CD4-positive, CD25-positive, alpha-beta regulatory T cell (primary cell): ENCODE measurements around the gene TRAK1. TPM values are rescaled to one million over a fixed set of nuclear protein-coding genes. Genes with fewer than 3 reads are reported as not detected.

Source experiments
- ATAC-seq, 2 donors: fragments of 150-1000 bp; cut with Tn5 transposase; one replicate each; pipeline ENCODE4 v1.10.0; 2021; ENCODE audit warnings: low read depth in 2 of 2, moderate number of reproducible peaks in 2 of 2, moderate library complexity in 1 of 2
- DNase-seq, 3 donors: peaks; one replicate each; pipeline versions ENCODE4 v3.0.0 to v3.0.0-alpha.2; 2012 to 2022; ENCODE audit warnings: mixed read lengths in 1 of 3
- H3K27ac ChIP-seq: one replicate; pipeline ENCODE4 v1.7.0; 2013; ENCODE audit warnings: mild to moderate bottlenecking, low read length; ENCODE audit not compliant: insufficient read depth, poor library complexity, severe bottlenecking
- H3K27me3 ChIP-seq: one replicate; pipeline ENCODE4 v1.7.0; 2013; ENCODE audit warnings: low read length; ENCODE audit not compliant: control insufficient read depth, insufficient read depth
- H3K36me3 ChIP-seq: one replicate; pipeline ENCODE4 v1.7.0; 2013; ENCODE audit warnings: mild to moderate bottlenecking, low read length, moderate library complexity; ENCODE audit not compliant: control insufficient read depth, insufficient read depth
- H3K4me1 ChIP-seq: 2 replicates; pipeline ENCODE4 v1.7.0; 2013; ENCODE audit warnings: mild to moderate bottlenecking, low read length; ENCODE audit not compliant: insufficient read depth, control insufficient read depth, poor library complexity, severe bottlenecking
- H3K4me3 ChIP-seq: one replicate; pipeline ENCODE4 v1.7.0; 2013; ENCODE audit warnings: low read depth, mild to moderate bottlenecking, low read length, moderate library complexity
- H3K9me3 ChIP-seq, 2 experiments: 1 replicate in 1 of 2; 2 replicates in 1 of 2; pipeline ENCODE4 v1.7.0; 2013; ENCODE audit warnings: low read length in 2 of 2, mild to moderate bottlenecking in 1 of 2, moderate library complexity in 1 of 2; ENCODE audit not compliant: control insufficient read depth in 2 of 2
- H3K27ac Mint-ChIP-seq, 3 donors: one replicate each; pipeline ENCODE4 v1.8.0; 2020 to 2022; ENCODE audit warnings: mild to moderate bottlenecking in 3 of 3, mixed read lengths in 3 of 3, moderate library complexity in 2 of 3
- H3K27me3 Mint-ChIP-seq: one replicate; pipeline ENCODE4 v1.8.0; 2022; ENCODE audit warnings: mild to moderate bottlenecking, mixed read lengths
- H3K36me3 Mint-ChIP-seq: one replicate; pipeline ENCODE4 v1.8.0; 2020; ENCODE audit warnings: mixed read lengths
- H3K4me1 Mint-ChIP-seq, 4 donors: one replicate each; pipeline ENCODE4 v1.8.0; 2020 to 2022; ENCODE audit warnings: mixed read lengths in 4 of 4, mild to moderate bottlenecking in 1 of 4
- H3K4me3 Mint-ChIP-seq, 4 donors: one replicate each; pipeline ENCODE4 v1.8.0; 2020 to 2022; ENCODE audit warnings: mild to moderate bottlenecking in 4 of 4, mixed read lengths in 4 of 4, moderate library complexity in 3 of 4
- H3K9me3 Mint-ChIP-seq, 7 donors: one replicate each; pipeline ENCODE4 v1.8.0; 2020 to 2022; ENCODE audit warnings: mixed read lengths in 7 of 7, mild to moderate bottlenecking in 3 of 7, moderate library complexity in 2 of 7
- polyA plus RNA-seq, 4 donors: library from polyadenylated mRNA; unstranded; fragments of 300-500 nt; fragmentation: Illumina TruSeq; gene quantifications; one replicate each; pipeline ENCODE4 v1.2.3, GENCODE V29; 2021
- total RNA-seq: library from RNA; stranded (reverse); gene quantifications from one replicate; pipeline ENCODE4 v1.2.3, GENCODE V29; 2022

Gene TRAK1
- total and polyA plus RNA-seq, 5 donors from 2014 or later: 2.6 to 23.3 (median 3.5) TPM

DNA sequence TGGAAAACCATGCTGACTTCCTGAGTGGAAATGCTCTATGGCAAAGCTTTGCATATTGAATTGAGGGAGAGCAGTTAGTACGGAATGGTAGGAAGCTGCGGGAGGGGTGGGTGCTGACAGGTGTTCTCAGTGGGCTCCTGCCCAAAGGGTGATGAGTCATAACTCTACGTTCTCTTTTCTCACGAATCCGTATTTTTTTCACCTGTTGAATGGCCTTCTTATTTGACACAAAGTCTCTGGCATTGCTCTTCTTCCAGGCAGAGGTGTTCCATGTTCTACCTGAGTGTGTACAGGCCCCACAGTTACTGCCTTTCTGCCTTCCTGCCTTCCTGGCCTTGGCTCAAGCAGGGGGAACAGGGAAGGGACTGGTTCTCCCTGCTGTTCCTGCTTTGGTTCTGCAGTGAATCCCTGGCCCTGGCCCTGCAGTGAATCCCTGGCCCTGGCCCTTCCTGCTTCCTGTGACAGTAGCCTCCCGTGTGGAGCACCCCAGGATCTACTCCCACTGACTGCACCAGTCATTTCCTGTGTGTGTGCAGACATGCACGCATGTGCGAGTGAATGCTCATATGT lies 31.9 kb downstream of the TRAK1 start:
- peaks cover 8 to 16% (median 10%) of the 10 kb centered on the region in 4 donors for H3K4me1 Mint-ChIP-seq
- Histone ChIP-seq H3K4me3 (no peak overlapping the region), H3K27me3 (no peaks in the 10 kb centered on the region), H3K4me1 (no peaks in the 10 kb centered on the region), H3K36me3 (peaks cover 5% of the 10 kb centered on the region), H3K27ac (no peak overlapping the region), H3K9me3 (no peaks in the 10 kb centered on the region)
- no peaks in the 10 kb centered on the region for H3K9me3 Mint-ChIP-seq
- DNase-seq: no peak
- H3K27ac Mint-ChIP-seq: peak overlapping the region in 1 of 3 donors; percentile 74
- no peaks in the 10 kb centered on the region for H3K27me3 Mint-ChIP-seq
- H3K36me3 Mint-ChIP-seq: peaks cover 25% of the 10 kb centered on the region
- H3K4me3 Mint-ChIP-seq: no peak overlapping the region
- ATAC-seq: no peak

DNA sequence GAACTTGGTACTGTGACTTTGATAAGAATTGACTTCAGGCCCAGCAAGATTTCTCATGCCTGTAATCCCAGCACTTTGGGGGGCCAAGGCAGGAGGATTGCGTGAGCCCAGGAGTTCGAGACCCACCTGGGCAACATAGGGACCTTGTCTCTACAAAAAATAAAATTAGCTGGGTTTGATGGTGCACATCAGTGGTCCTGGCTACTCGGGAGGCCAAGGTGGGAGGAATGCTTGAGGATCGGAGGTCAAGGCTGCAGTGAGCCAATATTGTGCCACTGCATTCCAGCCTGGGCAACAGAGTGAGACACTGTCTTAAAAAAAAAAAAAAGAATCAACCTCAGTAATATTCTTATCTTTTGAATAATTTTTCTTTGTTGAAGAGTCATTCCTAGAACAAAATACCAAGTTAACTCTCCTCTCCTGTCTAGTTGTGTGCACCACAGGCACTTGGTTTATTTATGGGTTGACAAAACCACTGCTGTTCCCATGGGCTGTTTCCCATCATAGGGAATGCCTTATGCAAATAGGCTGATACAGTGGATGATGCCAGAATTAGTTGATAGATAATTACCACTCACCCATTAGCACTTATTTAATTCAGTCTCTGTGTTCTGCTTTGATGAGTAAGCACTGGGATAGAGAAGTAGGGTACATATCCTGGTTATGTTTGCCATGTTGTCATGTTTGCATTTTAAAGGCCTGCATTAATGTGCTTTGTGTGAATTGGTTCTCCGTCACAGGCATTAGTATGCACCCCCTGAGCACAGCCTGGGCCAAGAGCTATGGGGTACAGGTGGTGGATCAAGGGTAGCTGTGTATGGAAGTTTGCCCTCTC lies 32.9 kb downstream of the TRAK1 start:
- ATAC-seq: no peak
- no peaks in the 10 kb centered on the region for H3K27me3 Mint-ChIP-seq
- no peak for DNase-seq
- no peak overlapping the region for H3K4me3 Mint-ChIP-seq
- H3K9me3 ChIP-seq: no peaks in the 10 kb centered on the region
- H3K4me1 Mint-ChIP-seq: peaks cover 8 to 12% (median 8%) of the 10 kb centered on the region in 4 donors
- H3K36me3 ChIP-seq: peaks cover 5% of the 10 kb centered on the region
- no peak overlapping the region for H3K27ac Mint-ChIP-seq
- H3K9me3 Mint-ChIP-seq: no peaks in the 10 kb centered on the region
- no peak overlapping the region for H3K27ac ChIP-seq
- no peak overlapping the region for H3K4me3 ChIP-seq
- no peaks in the 10 kb centered on the region for H3K4me1 ChIP-seq
- H3K36me3 Mint-ChIP-seq: peaks cover 26% of the 10 kb centered on the region
- no peaks in the 10 kb centered on the region for H3K27me3 ChIP-seq

- Mint-ChIP-seq H3K4me3 (no peak overlapping the region), H3K4me1 (peaks cover 4 to 11% (median 7%) of the 10 kb centered on the region in 4 donors), H3K9me3 (no peaks in the 10 kb centered on the region), H3K27ac (no peak overlapping the region), H3K27me3 (no peaks in the 10 kb centered on the region), H3K36me3 (peaks cover 36% of the 10 kb centered on the region)
- no peak overlapping the region for H3K4me3 ChIP-seq
- H3K36me3 ChIP-seq: peaks cover 5% of the 10 kb centered on the region
- H3K27me3 ChIP-seq: no peaks in the 10 kb centered on the region
- no peaks in the 10 kb centered on the region for H3K4me1 ChIP-seq
- ATAC-seq (no peak), DNase-seq (no peak)
- H3K9me3 ChIP-seq: no peaks in the 10 kb centered on the region
- no peak overlapping the region for H3K27ac ChIP-seq
Observed at GRCh38 chr3:42127226-42127625, 36.1 kb downstream of the TRAK1 start.

GRCh38 chr3:42128526-42128925 lies 37.4 kb downstream of the TRAK1 start:
- Histone ChIP-seq H3K27me3 (no peaks in the 10 kb centered on the region), H3K36me3 (peaks cover 5% of the 10 kb centered on the region), H3K9me3 (no peaks in the 10 kb centered on the region), H3K4me1 (no peaks in the 10 kb centered on the region), H3K4me3 (no peak overlapping the region), H3K27ac (no peak overlapping the region)
- no peaks in the 10 kb centered on the region for H3K27me3 Mint-ChIP-seq
- peak overlapping the region in 2 of 3 donors; percentile 47 to 64 for H3K27ac Mint-ChIP-seq
- no peak overlapping the region for H3K4me3 Mint-ChIP-seq
- ATAC-seq (no peak), DNase-seq (no peak)
- H3K9me3 Mint-ChIP-seq: no peaks in the 10 kb centered on the region
- peaks cover 42% of the 10 kb centered on the region for H3K36me3 Mint-ChIP-seq
- peaks cover 2 to 4% (median 4%) of the 10 kb centered on the region in 4 donors for H3K4me1 Mint-ChIP-seq

DNA sequence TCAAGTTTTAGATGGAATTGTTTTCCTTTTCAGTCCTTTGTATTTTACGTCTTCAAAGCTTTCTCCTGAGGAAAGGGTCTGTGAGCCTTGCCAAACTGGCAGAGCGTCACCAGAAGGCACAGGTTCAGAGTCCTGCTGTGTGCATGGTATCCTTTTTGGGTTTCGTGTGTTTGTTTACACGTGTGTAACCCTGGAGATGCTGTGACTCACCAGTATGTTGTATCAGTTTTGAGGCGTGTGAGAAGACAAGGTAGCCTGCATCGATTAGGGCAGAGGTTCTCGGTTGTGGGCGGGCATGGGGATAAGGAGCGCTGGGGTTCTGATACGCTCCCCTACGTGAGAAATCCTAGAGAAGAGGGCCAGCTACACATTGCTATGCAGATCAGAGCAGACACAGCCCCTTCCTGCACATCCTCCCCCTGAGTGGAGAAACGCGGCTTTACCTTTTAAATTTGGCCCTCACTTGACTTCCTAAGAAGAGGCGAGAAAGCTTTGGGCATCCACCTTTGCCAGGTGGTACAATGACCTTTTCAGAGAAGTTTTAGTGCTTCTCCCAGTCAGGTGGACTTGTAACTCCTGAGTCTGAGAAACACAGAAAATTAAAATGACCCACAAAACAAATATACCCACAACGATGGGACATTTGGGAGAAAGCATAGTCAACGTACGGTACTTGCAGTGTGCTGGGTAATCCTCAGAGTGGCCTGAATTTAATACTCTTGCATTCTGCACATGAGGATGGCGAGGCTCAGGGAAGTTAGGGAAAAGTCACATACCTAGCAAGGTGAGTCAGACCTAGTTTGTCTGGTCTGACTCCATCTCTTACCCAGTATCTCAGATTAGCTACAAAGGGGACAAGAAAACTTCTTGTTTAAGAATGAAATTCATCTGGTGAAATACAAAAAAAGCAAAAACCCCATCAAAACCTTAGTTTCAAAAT lies 38.1 kb downstream of the TRAK1 start:
- DNase-seq (no peak), ATAC-seq (peak in 1 of 2 donors; percentile 22)
- H3K27ac Mint-ChIP-seq: peak overlapping the region in 2 of 3 donors; percentile 38 to 47
- Histone ChIP-seq H3K27me3 (no peaks in the 10 kb centered on the region), H3K4me3 (no peak overlapping the region), H3K4me1 (no peaks in the 10 kb centered on the region), H3K9me3 (no peaks in the 10 kb centered on the region), H3K27ac (no peak overlapping the region), H3K36me3 (peaks cover 5% of the 10 kb centered on the region)
- H3K27me3 Mint-ChIP-seq: no peaks in the 10 kb centered on the region
- H3K4me3 Mint-ChIP-seq: no peak overlapping the region
- H3K4me1 Mint-ChIP-seq: peaks cover 0 to 4% (median 3%) of the 10 kb centered on the region in 4 donors
- no peaks in the 10 kb centered on the region for H3K9me3 Mint-ChIP-seq
- H3K36me3 Mint-ChIP-seq: peaks cover 42% of the 10 kb centered on the region

GRCh38 chr3:42130007-42130328 lies 38.8 kb downstream of the TRAK1 start:
- Mint-ChIP-seq H3K4me3 (no peak overlapping the region), H3K4me1 (peaks cover 0 to 4% (median 3%) of the 10 kb centered on the region in 4 donors), H3K27me3 (no peaks in the 10 kb centered on the region), H3K9me3 (no peaks in the 10 kb centered on the region), H3K36me3 (peaks cover 38% of the 10 kb centered on the region), H3K27ac (no peak overlapping the region)
- DNase-seq (no peak), ATAC-seq (no peak)
- Histone ChIP-seq H3K27ac (no peak overlapping the region), H3K27me3 (no peaks in the 10 kb centered on the region), H3K4me3 (no peak overlapping the region), H3K9me3 (no peaks in the 10 kb centered on the region), H3K4me1 (no peaks in the 10 kb centered on the region), H3K36me3 (peaks cover 5% of the 10 kb centered on the region)

DNA sequence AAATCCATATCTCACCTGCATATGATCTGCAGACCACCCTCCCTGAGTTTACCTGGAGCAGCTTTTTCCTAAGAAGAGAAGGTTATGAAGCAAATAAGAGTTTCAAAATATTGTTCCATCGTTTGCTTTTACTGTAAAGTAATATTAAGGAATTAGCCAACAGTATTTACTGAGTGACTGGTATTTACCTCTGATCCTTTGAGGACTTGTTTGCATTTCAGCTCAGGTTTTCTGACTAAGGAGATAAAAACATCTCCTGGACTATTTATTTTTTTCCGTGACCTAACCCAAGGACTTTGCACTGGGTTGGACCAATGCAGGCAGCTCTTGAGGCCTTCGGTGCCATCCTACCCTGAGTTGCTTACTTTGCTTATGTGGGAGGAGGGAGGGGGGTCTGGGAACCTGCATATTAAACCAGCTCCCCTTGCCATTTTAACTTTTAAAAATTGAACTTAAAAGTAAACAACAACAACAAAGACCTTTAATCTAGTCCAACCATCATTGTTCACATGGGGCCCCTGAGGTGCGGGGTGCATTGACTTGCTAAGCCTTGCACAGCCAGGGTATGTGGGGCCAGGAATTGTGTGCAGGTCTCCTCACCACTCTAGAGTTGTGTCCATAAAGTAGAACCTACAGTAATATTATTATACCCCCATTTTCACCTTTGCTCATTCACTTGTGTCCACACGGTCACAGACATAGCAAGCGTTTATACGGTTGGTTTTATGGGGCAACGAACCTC lies 39.3 kb downstream of the TRAK1 start:
- Mint-ChIP-seq H3K36me3 (peaks cover 34% of the 10 kb centered on the region), H3K4me1 (peaks cover 0 to 6% (median 3%) of the 10 kb centered on the region in 4 donors), H3K27ac (no peak overlapping the region), H3K9me3 (no peaks in the 10 kb centered on the region), H3K27me3 (no peaks in the 10 kb centered on the region), H3K4me3 (no peak overlapping the region)
- ATAC-seq (no peak), DNase-seq (no peak)
- H3K36me3 ChIP-seq: peaks cover 2% of the 10 kb centered on the region
- no peak overlapping the region for H3K4me3 ChIP-seq
- no peaks in the 10 kb centered on the region for H3K9me3 ChIP-seq
- no peak overlapping the region for H3K27ac ChIP-seq
- H3K4me1 ChIP-seq: no peaks in the 10 kb centered on the region
- no peaks in the 10 kb centered on the region for H3K27me3 ChIP-seq
